Measurements from ENCODE around the gene ZBTB46.
"Not testable (repeated sequence)": the region's sequence is repeated elsewhere in the genome, so short reads cannot be mapped to it uniquely, and the experiment has no call there.

Gene ZBTB46

DNA sequence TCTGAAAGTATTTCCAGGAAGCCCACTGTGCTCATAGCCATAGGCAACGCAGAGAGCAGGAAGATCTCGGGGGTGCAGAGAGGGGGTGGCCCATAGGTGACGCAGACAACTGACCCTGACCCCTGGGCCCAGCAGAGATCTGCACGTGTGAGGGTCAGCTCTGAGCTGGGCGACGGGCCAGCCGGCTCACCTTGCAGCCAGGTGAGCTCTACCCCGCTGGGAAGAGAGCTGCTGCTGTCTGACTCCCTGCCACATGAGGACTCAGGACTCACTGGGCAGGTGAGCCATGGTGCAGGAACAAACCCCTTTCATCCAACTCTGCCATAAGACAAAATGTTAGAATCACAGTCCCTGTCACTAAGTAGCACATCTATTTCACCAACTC, 19.6 kb downstream of the ZBTB46 start:
- DNase-seq: no peak

DNA sequence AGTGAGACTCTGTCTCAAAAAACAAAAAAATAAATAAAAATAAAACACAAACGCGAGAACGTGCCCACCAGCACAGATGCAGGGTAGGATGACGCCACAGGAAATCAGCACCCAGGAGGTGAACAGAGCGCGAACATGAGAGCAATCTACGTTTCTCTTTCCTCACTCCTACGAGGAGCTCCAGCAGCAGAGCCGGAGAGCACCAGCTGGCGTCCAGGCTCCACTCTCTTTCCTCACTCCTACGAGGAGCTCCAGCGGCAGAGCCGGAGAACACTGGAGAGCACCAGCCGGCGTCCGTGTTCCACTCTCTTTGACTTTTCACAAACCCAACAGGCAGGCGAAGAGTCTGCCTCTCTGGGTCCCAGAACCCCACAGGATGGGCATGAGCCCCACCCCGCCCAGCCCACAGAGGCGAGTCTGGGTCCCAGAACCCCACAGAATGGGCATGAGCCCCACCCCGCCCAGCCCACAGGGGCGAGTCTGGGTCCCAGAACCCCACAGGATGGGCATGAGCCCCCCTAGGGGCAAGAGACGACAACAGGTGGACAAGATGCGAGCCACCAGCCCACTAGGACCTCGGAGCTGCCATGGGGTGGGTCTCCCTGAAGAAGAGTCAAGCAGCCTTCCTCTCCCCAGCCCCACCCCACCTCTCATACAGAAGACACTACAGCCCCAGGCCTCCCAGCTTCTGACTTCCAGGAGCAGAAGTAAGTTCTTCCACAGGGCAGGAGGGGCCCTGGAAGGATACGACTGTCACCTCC, 20.2 kb downstream of the ZBTB46 start:
- no peak for DNase-seq

DNA sequence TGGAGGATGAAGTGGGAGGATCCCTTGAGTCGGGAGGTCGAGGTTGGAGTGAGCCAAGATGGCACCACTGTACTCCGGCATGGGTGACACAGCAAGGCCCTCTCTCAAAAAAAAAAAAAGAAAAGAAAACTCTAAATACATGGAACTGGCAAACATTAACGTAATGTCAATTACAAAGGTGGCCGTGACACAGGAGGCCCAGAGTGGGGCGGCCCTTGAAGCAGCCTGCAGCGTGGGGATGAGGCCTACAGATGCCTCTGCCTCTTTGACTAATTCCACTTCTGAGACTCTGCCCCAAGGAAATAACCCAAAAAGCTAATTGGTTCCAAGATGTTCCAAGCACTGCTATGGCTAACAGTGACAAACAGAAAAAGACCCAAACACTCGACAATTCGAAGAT, 21.2 kb downstream of the ZBTB46 start:
- DNase-seq: no peak

DNA sequence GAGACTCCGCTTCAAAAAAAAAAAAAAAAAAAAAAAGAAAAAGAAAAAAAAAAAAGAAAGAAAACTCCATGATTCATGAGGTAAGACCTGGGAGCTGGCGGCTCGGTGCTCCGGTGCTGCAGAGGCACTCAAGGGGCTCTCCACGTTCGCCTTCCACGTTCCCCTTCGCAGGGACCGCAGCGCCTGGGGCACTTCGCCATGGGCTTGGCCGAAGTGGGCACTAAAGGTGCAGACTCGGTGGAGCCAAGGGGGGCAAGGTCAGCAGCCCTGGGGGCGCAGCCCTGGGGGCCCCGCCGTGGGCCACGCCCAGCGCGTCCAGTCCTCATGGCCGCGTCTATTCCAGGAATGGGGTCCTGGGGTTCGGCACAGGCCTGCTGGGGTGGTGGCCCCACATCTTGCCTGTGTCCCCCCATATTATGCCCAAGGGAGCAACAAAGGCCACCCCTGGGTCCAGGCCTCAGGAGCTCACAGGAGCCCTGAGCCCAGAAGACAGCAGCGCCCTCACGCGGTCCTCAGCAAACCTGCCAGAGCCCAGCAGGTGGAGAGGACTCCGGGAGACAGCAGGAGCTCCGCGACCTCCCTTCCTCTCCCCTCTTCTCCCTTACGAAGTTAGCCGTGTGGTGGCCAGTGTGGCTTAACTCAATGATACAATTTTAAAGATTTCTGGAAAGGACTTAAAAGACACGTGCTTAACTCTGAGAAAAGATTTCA, 21.9 kb downstream of the ZBTB46 start:
- no peak for DNase-seq

DNA sequence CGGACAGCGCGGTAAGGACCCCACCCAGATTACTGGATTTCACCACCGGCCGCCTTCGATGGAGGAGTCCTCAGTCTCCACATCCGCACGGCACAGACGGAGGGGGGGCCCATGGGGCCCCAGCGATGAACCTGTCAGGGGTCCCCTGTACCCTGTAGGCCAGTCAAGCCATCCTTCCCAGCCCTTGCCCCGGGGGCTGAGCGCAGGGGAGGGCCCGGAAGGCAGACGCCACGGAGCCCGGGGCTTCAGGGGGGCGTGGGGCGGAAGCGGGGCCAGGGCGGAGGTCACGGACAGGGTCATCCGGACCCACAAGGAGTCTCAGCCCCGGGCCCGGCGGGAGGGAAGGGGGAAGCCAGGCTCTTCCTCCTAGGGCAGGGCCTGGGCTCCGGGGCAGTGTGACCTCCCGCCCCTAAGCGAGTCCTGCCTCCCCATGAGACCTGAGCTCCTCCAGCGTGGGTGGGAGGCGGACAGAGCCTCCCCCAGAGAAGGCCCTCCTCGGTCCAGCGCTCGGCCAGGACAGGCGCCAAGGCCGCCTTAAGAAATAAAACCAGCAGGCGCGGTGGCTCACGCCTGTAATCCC, 22.8 kb downstream of the ZBTB46 start:
- DNase-seq: no peak

DNA sequence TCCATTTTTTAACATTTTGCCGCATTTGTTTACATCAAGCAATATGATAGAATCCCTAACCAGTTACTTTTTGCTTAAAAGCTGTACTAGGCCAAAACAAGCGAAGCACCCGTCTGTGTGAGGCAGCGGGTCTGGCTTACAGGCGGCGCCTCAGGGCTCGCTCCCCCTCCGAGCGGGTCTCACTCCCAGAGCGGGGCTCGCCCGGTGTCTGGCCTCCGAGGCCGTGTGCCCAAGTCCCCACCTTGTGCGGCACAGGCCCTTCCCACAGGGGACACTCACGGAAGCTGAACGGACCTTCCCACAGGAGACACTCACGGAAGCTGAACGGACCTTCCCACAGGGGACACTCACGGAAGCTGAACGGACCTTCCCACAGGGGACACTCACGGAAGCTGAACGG, 23.4 kb downstream of the ZBTB46 start:
- DNase-seq: no peak

DNA sequence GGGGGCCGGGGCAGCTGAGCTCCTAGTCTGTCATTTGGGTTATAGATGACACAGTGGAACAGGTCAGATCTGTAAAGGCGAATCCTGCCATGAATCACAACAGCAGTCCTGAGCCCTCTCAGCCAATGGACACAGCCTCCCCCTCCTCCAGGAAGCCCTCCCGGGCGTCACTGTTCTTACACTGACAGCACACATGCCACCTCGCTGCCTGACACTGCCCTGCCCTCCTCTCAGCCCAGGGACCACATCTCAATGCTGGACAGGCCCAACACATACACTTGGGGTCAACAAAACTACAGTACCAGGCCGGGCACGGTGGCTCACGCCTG, 26.8 kb downstream of the ZBTB46 start:
- no peak for DNase-seq

DNA sequence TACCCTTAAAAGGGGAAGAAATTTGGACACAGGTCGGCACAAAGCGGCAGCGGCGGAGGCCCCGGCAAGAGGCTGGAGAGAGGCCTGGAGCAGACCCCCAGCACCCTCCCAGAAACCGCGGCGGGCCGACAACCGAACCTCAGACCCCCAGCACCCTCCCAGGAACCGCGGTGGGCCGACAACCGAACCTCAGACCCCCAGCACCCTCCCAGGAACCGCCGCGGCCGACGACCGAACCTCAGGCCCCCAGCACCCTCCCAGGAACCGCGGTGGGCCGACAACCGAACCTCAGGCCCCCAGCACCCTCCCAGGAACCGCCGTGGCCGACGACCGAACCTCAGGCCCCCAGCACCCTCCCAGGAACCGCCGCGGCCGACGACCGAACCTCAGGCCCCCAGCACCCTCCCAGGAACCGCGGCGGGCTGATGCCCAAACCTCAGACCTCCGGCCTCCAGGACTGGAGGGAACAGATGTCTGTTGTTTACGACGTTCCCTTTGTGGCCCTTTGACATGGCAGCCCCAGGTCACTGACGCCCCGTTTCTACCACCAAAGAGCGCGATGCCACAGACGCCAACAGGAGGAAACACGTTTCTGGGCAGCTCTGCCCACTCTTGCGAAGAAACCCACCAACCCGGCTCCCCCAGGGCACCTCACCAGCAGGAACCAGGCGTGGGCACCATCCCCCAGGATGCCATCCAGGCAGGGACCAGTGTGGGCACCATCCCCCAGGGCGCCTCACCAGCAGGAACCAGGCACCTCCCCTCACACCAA, 28.4 kb downstream of the ZBTB46 start:
- no peak for DNase-seq

DNA sequence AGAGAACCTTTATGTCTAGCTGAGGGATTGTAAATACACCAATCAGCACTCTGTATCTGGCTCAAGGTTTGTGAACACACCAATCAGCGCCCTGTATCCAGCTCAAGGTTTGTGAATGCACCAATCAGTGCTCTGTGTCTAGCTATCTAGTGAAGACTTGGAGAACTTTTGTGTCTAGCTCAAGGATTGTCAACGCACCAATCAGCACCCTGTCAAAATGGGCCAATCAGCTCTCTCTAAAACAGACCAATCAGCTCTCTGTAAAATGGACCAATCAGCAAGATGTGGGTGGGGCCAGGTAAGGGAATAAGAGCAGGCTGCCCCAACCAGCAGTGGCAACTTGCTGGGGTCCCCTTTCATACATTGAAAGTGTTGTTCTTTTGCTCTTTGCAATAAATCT, 29.9 kb downstream of the ZBTB46 start:
- not testable (repeated sequence) for DNase-seq

DNA sequence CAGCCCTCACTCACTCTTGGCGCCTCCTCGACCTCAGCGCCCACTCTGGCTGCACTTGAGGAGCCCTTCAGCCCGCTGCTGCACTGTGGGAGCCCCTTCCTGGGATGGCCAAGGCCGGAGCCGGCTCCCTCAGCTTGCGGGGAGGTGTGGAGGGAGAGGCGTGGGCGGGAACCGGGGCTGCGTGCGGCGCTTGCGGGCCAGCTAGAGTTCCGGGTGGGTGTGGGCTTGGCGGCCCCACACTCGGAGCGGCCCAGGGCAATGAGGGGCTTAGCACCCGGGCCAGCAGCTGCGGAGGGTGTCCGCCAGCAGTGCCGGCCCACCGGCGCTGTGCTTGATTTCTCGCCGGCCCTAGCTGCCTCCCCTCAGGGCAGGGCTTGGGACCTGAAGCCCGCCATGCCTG, 30.7 kb downstream of the ZBTB46 start:
- DNase-seq: not testable (repeated sequence)

DNA sequence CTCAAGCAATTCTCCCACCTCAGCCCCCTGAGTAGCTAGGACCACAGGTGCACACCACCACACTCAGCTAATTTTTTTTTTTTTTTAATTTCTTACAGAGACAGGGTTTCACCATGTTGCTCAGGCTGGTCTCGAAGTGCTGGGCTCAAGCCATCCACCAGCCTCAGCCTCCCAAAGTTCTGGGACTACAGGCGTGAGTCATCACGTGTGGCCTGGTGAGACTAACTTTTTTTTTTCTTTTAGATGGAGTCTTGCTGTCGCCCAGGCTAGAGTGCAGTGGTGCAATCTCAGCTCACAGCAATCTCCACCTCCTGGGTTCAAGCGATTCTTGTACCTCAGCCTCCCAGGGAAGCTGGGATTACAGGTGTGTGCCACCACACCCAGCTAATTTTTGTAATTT, 31.9 kb downstream of the ZBTB46 start:
- DNase-seq: not testable (repeated sequence)

DNA sequence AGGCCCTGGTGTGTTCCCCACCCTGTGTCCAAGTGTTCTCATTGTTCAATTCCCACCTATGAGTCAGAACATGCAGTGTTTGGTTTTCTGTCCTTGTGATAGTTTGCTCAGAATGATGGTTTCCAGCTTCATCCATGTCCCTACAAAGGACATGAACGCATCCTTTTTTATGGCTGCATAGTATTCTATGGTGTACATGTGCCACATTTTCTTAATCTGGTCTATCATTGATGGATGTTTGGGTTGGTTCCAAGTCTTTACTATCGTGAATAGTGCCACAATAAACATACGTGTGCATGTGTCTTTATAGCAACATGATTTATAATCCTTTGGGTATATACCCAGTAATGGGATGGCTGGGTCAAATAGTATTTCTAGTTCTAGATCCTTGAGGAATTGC, 33.9 kb downstream of the ZBTB46 start:
- DNase-seq: not testable (repeated sequence)

DNA sequence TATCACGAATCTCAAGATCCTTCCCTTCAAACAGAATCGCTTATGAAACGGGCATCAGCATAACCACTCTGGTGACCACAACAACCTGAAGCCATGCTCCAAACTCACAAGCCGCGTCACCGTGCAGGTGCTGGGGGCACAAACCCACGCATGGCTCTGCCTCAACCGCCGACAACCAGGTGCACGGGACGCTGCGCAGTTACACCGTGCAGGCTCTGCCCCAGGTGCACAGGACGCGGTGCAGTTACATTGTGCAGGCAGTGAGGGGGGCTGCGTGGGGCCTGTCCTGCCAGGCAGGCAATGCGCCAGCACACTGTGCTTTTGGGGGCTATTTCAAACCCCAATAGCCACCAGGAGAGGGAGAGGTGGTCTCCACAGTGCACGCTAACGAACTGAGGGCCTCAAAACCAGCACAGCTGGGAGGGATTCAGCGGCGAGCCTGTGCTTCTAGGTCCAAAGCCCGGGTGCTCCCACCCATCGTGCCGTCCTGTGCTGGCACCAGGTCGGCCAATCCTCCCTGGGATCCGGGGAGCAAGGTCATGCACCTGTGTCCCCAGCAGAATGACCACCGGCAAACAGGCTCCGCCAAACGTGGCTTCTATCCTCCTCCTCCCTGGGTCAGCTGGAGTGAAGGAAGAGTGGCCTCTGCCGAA, 35.8 kb downstream of the ZBTB46 start:
- DNase-seq: no peak

DNA sequence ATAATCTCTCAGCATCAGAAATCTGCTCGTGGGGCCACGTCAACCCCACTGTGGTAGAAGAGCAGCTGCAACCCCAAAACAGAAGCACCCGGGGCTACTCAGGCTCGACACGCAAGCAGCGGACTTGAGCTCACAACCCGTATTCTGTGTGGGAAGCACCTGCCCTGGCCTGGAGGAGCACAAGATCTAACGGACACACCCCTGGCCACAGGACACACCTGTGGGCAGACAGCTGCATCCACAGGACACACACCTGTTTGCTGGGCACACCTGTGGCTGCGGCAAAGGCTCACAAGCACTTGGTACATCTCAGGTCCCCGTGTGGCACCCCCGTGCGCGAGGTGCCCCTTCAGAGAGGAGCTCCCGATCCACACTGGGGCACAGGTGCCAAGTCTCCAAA, 36.5 kb downstream of the ZBTB46 start:
- DNase-seq: no peak

DNA sequence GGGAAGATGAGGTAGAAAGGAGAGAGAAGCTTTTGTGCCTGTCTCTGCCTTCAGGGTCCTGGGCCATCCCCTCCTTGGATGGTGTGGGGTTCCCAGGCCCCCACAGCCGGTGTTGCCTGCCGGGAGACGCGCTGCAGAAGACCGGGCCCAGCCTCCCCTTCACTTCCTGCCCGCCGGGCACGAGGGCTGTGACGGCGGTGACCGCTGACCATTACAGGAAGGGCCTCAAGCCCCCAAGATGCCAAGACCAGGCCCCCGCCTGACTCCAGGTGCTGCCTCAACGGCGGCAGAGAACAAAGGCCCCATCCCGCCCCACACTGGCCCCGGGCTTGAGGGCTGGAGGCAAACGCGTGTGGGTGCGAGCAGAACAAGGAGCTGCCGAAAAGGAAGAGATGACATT, 38.2 kb downstream of the ZBTB46 start:
- DNase-seq: no peak

DNA sequence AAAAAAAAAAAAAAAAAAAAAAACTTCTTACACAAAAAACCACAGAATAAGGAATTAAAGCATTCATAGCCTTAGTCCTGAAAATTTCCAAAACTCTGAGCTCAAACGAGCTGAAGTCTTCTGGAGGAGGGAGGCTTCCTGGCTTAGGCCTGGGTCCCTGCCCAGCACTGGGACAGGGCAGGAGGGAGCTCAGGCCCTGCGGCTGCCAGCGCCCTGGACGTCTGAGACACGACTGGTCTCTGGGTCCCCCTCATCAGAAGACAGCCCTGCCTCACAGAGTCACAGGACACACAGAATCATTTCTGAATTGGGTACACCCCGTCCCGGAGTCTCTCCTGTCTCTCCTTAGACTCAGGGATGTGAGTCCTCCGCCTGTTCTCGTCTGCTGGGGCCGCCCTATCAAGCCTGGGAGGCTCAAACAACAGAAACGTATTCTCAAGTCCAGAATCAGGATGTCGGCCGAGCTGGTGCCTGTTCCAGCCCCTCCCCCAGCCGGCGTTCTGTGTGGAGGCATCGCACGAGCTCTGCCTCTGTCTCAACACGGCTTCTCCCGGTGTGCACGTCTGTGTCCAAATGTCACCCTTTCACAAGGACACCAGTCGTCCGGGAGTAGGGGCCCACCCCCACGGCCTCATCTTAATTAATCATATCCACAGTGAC, 39.4 kb downstream of the ZBTB46 start:
- no peak for DNase-seq

DNA sequence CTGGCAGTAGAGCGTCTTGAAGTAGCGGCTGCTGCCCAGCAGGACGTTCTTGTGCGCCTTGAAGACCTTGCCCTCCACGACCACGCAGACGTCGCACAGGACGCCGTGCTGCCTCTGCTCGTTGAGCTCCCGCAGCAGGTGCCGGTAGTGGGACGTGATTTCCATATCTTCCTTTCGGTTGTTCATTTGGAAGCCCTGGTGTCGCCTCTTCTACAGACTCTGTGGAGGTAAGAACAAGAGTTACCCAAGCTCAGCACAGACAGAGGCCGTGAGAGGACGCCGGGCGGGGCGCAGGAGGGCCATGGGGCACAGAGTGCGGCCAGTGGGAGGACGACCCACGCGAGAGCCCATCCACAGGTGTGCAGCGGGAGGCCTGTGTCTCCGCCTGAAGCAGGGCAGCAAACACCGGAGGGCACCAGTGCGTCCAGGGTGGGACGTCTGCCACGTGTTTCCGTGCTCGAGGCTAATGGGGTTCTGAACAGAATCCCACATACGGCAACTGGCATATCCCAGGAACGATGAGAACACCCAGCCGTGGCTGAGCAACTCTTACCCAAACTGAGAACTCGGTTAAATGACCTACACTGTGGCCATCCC, 40.4 kb downstream of the ZBTB46 start:
- DNase-seq: no peak

DNA sequence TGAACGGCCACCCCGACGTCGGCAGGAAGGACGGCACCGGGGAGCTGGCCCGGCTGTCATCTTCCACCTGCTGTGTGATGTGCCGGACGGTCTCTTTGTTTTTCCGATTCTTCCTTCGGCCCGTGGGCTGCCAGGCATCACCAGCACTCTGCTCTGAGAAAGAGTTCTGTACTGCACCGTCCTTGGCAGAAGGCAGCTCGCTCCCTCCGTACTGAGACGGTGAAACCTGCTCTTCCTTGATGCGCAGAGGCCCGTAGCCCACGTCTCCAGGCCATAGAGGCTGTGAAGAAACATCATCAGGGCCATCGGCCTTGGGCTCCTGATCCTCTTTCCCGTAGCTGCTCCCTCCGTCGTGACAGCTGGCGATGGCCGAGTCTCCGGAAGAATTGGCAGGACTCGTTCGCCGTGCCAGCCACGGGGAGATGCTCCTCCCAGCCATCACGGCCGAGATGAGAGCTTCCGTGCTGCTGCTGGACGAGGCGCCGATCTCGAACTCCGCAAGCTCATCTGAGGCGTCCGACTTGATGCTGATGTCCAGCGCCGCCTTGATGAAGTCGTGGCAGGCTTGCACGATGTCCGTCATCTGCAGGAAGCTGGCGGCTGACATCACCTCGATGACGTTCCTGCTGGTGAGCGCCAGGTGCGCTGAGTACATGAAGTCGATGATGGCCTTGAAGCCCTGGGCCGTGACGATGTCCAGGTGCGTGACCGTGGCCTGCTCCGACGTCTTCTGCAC, 41.1 kb downstream of the ZBTB46 start:
- no peak for DNase-seq

DNA sequence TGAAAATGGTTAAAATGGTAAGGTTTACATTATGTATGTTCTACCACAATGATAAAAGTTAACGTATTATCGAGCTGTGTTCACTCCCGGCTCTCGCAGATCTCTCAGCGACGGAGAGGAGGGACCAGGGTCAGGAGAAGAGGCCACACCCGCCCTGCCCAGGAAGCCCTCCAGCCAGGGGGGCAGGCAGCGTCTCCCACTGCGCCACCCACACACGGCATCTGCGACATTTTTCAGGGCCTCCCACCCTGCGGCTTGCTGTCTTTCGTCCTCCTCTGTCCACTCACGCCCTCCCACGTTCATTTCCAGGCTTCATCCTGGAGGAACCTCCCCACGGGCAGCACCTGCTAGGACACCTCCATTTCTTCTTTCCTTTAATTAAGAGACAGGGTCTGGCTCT, 43.3 kb downstream of the ZBTB46 start:
- DNase-seq: no peak

DNA sequence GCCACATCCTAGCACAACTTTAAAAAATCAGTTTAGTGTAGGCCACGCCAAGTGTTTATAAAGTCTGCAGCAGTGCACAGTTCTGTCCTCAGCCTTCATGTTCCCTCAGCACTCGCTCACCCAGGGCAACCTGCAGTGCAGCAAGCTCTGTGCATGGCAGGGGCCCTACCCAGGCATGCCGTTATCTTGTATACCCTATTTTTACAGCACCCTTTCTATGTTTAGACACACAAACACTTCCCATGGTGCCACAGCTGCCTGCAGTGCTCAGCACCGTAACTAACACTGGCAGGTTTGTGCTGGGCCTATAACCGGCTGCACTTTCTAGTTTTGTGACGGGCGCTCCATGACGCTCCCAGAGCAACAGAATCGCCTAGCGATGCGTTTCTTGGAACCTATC, 43.8 kb downstream of the ZBTB46 start:
- DNase-seq: no peak

DNA sequence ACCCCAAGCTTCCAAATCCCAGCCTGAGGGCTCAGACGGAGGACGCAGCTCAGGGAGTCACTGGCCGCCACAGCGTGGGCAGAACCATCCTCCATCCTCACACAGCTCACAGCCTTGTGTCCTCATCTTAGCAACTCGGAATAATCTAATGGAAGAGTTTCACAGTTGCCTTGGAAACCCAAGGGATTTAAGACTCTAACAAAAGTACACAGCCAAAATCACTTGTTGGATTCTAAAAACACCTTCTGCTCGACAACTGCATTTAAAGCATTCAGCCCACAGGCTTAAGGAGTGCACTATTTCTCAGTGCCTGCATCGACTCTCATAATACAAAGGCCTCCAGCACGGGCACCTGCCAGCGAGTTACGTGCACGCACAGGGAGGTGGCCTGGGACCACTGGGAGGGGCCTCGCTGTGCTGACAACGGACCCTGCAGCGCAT, 45.4 kb downstream of the ZBTB46 start:
- no peak for DNase-seq

Measured in NCI-H446 treated with DMSO at 0.1 percent for 48 hours (cell line).